Lower lobe of right lung (tissue), 2 donors: ENCODE results near the gene STK32C. TPM values are rescaled to one million over a fixed set of nuclear protein-coding genes. Genes with fewer than 3 reads are reported as not detected.

Experiments used
- ATAC-seq, 2 donors: fragments of 200-7000 bp; cut with Tn5 transposase; one replicate each; pipeline ENCODE4 v1.9.1; 2020 to 2022; ENCODE audit warnings: mild to moderate bottlenecking in 2 of 2, moderate library complexity in 2 of 2
- DNase-seq: peaks from one replicate; pipeline ENCODE4 v3.0.0-alpha.2; 2020
- H3K27ac ChIP-seq: fragments of 200-600 bp; one replicate; pipeline ENCODE4 v1.8.0; 2022
- H3K27me3 ChIP-seq: fragments of 200-600 bp; one replicate; pipeline ENCODE4 v1.8.0; 2022; ENCODE audit warnings: low read depth
- H3K36me3 ChIP-seq: fragments of 200-600 bp; one replicate; pipeline ENCODE4 v1.8.0; 2022; ENCODE audit warnings: mild to moderate bottlenecking
- H3K4me1 ChIP-seq: fragments of 200-600 bp; one replicate; pipeline ENCODE4 v1.8.0; 2022
- H3K4me3 ChIP-seq: fragments of 200-600 bp; one replicate; pipeline ENCODE4 v1.8.0; 2022; ENCODE audit warnings: mild to moderate bottlenecking
- H3K9me3 ChIP-seq: fragments of 200-600 bp; one replicate; pipeline ENCODE4 v1.8.0; 2022
- intact Hi-C: fragments of 100-400 bp; cut with DNase I; formaldehyde crosslinking; loops from one replicate; pipeline ENCODE4 v1.11.0; 2022
- total RNA-seq: library from RNA; stranded (reverse); fragmentation: NEBNext Ultra II Directional; extraction: Animal tissue kit (Norgen Biotek cat#: 25700); gene quantifications from one replicate; pipeline ENCODE4 v1.2.1, GENCODE V29; 2021
- TF ChIP-seq, protein P1 (sequence below): fragments of 200-600 bp; IDR thresholded peaks from one replicate; pipeline ENCODE4 v1.8.0; 2022; ENCODE audit warnings: antibody characterized with exemption, mild to moderate bottlenecking
- donor health status: DM: no; HTN: yes; CAD: no; lungs with severe emphysema.

Gene STK32C
- total RNA-seq, 1 donor from 2014 or later = 14.1 TPM

DNA sequence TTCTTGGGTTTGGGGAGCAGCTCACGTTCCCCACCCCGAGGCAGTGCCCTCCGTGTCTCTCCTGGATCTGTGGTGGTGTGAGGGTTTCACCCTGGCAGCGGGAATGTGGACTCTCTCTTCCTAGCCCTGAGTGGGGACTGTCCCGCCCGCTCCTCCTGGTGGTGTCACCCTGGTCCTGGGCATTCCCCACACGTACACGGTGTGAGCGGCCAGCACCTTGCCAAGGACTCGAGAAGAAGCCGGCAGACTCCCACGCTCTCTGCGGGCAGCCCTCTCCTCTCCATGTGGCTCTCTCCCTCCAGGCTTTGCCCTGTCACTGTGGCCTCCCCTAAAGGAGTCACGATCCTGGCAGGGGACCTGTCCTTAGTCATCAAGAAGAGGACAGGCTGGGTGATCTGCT is 97.0 kb downstream of the STK32C start:
- Histone ChIP-seq H3K4me1 (no peaks in the 10 kb centered on the region), H3K9me3 (peaks cover 7% of the 10 kb centered on the region), H3K27me3 (no peaks in the 10 kb centered on the region), H3K4me3 (no peak overlapping the region), H3K27ac (no peak overlapping the region), H3K36me3 (no peaks in the 10 kb centered on the region)
- TF ChIP-seq, protein P1, sequence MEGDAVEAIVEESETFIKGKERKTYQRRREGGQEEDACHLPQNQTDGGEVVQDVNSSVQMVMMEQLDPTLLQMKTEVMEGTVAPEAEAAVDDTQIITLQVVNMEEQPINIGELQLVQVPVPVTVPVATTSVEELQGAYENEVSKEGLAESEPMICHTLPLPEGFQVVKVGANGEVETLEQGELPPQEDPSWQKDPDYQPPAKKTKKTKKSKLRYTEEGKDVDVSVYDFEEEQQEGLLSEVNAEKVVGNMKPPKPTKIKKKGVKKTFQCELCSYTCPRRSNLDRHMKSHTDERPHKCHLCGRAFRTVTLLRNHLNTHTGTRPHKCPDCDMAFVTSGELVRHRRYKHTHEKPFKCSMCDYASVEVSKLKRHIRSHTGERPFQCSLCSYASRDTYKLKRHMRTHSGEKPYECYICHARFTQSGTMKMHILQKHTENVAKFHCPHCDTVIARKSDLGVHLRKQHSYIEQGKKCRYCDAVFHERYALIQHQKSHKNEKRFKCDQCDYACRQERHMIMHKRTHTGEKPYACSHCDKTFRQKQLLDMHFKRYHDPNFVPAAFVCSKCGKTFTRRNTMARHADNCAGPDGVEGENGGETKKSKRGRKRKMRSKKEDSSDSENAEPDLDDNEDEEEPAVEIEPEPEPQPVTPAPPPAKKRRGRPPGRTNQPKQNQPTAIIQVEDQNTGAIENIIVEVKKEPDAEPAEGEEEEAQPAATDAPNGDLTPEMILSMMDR = no peak
- intact Hi-C loops = no loop called here
- no peak for DNase-seq
- ATAC-seq = no peak

DNA sequence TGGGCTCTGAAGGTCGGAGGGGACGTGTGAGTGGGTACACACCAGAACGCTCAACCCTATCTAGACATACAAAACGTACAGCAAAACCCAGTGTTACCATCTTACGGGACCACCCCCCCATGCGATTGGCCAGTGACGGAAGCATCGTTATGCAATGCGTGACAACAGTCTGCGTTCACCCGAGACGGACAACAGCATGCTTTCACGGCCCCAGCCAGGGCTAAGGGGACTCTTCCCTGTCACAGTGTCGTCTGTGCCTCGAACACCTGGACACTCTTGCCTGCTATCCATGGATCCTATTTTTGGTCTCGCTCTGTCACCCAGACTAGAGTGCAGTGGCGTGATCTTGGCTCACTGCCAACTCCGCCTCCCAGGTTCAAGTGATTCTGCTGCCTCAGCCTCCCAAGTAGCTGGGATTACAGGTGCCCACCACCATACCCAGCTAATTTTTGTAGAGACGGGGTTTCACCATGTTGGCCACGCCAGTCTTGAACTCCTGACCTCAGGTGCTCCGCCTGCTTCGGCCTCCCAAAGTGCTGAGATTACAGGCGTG is 97.7 kb downstream of the STK32C start:
- intact Hi-C loops = no loop called here
- TF ChIP-seq, protein P1 = no peak
- H3K27me3 ChIP-seq = no peaks in the 10 kb centered on the region

DNA sequence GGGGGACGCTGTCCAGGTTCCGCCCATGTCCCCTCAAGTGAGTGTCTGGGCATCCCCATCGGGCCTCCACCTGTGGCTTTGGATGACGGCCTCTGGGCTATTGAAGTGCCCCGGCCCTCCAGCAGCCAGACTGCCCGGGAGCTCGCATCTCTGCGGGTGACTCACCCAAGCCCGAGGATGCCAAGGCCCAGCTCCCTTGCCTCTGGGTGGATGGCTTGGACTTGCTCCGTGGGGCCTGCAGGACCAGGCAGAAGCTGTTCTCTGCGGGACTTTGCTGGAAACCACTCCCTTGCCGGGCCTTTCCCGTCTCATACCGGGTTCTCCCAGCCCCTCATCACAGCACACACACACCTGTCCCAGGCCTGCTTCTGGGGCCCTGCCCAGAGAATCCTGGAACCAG is 98.6 kb downstream of the STK32C start:
- ATAC-seq = no peak
- no peak overlapping the region for H3K4me3 ChIP-seq
- H3K27ac ChIP-seq = no peak overlapping the region
- H3K9me3 ChIP-seq = peaks cover 3% of the 10 kb centered on the region
- H3K27me3 ChIP-seq = no peaks in the 10 kb centered on the region
- H3K4me1 ChIP-seq = no peaks in the 10 kb centered on the region
- H3K36me3 ChIP-seq = no peaks in the 10 kb centered on the region
- DNase-seq = no peak
- intact Hi-C loops = no loop called here
- TF ChIP-seq, protein P1 = no peak

More for the DNA sequence above, 97.7 kb downstream of the STK32C start:
- Histone ChIP-seq H3K9me3 (peaks cover 7% of the 10 kb centered on the region), H3K4me1 (no peaks in the 10 kb centered on the region), H3K4me3 (no peak overlapping the region), H3K27ac (no peak overlapping the region), H3K36me3 (no peaks in the 10 kb centered on the region)
- DNase-seq (no peak), ATAC-seq (no peak)

DNA sequence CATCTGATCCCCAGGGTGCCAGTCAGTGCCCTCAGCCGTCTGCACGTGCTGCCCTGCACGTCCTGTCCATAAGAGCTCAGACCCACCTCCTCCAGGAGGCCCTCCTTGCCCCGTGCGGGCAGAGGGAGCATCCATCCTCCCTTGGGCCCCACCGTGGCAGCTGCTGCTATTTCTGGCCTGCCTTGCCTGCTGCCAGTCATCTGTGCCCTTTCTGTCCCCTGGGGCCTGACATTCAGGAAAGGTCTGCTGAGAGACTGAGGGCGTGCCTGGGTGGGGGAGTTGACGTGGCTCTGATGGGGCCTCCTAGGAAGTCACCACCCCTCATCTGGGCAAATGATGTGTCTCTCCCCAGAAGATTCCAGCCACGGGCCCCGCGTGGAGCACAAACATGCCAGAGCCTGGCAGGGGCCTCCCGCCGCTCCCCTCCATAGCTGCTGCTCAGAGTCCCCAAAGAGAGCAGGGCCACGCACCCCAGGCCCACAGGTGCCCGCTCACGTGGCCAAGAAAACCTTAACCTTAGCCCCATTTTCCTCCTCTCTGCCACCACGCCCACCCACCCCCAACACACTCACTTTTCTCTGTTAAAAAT is 99.2 kb downstream of the STK32C start:
- Histone ChIP-seq H3K4me3 (no peak overlapping the region), H3K4me1 (no peaks in the 10 kb centered on the region), H3K27ac (no peak overlapping the region), H3K9me3 (no peaks in the 10 kb centered on the region), H3K27me3 (no peaks in the 10 kb centered on the region), H3K36me3 (no peaks in the 10 kb centered on the region)
- intact Hi-C loops = no loop called here
- DNase-seq = no peak
- ATAC-seq = no peak
- TF ChIP-seq, protein P1 = no peak

DNA sequence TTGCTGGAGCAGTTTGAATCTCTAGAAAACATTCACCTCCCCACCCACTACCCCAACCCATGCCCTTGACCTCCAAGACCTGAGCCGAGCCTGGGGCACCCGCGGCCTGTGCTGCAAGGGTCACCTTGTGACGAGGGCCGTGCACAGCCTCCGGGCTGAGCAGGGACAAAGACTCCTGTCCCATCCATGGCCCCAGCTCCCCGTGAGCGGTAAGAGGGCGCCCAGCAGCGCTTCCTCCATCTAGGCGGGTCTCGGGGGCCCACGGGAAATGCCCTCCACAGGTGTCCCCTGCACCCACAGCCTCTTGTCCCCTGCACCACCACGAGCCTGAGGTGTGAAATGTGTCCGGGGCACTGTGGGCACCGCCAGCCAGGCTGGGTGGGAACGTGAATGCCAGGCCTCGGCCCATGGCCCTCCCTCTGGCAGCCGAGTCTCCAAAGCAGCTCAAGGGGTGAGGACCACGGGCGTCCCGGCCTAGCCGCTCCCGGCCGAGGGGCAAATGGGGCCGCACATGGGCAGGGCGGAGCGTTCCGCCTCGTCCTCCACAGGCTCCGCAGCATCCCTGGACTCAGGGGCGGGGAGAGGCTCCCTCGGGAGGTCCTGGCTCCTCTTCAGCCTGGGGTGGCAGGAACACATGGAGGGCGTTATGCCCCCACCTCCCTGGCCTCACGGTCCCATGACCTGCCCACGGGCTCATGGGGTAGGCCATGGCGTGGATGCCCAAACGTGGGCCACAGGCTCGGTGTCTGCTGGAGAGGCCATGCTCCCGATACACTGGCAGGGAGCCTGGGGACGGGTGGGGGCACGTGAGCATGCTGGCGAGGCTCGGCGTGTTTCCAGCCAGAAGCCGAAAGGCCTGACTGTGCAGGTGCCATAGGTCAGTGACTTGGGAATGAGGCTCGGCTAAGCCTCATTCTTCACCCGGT is 100.0 kb downstream of the STK32C start:
- DNase-seq (peak; percentile 40), ATAC-seq (no peak)
- intact Hi-C loops = no loop called here
- Histone ChIP-seq H3K27ac (no peak overlapping the region), H3K9me3 (no peaks in the 10 kb centered on the region), H3K4me1 (no peaks in the 10 kb centered on the region), H3K4me3 (no peak overlapping the region), H3K27me3 (no peaks in the 10 kb centered on the region), H3K36me3 (no peaks in the 10 kb centered on the region)
- TF ChIP-seq, protein P1 = no peak
